Neural crest cell (in vitro differentiated cells): ENCODE results near the gene MBTPS1. TPM values are rescaled to one million over a fixed set of nuclear protein-coding genes. Genes with fewer than 3 reads are reported as not detected.
"Not testable (repeated sequence)": the region's sequence is repeated elsewhere in the genome, so short reads cannot be mapped to it uniquely, and the experiment has no call there.

Experiments used
- DNase-seq: peaks from one replicate; pipeline ENCODE4 v3.0.0; 2021; ENCODE audit warnings: low read depth, mixed read lengths, low spot score
- H3K27ac Mint-ChIP-seq: one replicate; pipeline ENCODE4 v1.8.0; 2021; ENCODE audit warnings: mild to moderate bottlenecking, mixed read lengths; ENCODE audit not compliant: unreplicated experiment
- H3K27me3 Mint-ChIP-seq: 2 replicates; pipeline ENCODE4 v1.8.0; 2021; ENCODE audit warnings: low read depth, mild to moderate bottlenecking, mixed read lengths
- H3K36me3 Mint-ChIP-seq: 2 replicates; pipeline ENCODE4 v1.8.0; 2021; ENCODE audit warnings: low read depth, mild to moderate bottlenecking, mixed read lengths
- H3K4me1 Mint-ChIP-seq: 2 replicates; pipeline ENCODE4 v1.8.0; 2021; ENCODE audit warnings: mixed read lengths
- H3K4me3 Mint-ChIP-seq: one replicate; pipeline ENCODE4 v1.8.0; 2021; ENCODE audit warnings: mild to moderate bottlenecking, mixed read lengths
- H3K9me3 Mint-ChIP-seq: 2 replicates; pipeline ENCODE4 v1.8.0; 2021; ENCODE audit warnings: mixed read lengths
- CTCF ChIP-seq: fragments of 200-600 bp; sonication (generic); conservative IDR thresholded peaks from 2 replicates; pipeline ENCODE4 v1.5.0; 2021; ENCODE audit warnings: antibody characterized with exemption, mild to moderate bottlenecking
- total RNA-seq: library from RNA; stranded (reverse); gene quantifications from 2 replicates; pipeline ENCODE4 v1.2.1, GENCODE V29; 2021

The MBTPS1 gene
- total RNA-seq, 1 donor from 2014 or later = 59.0 TPM

GRCh38 chr16:84120023-84120422 is 3.3 kb upstream of the MBTPS1 start:
- Mint-ChIP-seq H3K36me3 (peaks cover 7% of the 10 kb centered on the region), H3K4me1 (peaks cover 24% of the 10 kb centered on the region), H3K4me3 (peak overlapping the region; percentile 46), H3K27ac (no peak overlapping the region), H3K27me3 (no peaks in the 10 kb centered on the region), H3K9me3 (no peaks in the 10 kb centered on the region)
- no peak for TF ChIP-seq CTCF
- DNase-seq = no peak

- no peaks in the 10 kb centered on the region for H3K27me3 Mint-ChIP-seq
- H3K36me3 Mint-ChIP-seq = peaks cover 7% of the 10 kb centered on the region
- H3K9me3 Mint-ChIP-seq = no peaks in the 10 kb centered on the region
- TF ChIP-seq CTCF = no peak
- H3K27ac Mint-ChIP-seq = peak overlapping the region; percentile 19
- no peak for DNase-seq
- peak overlapping the region; percentile 84 for H3K4me3 Mint-ChIP-seq
- H3K4me1 Mint-ChIP-seq = peaks cover 25% of the 10 kb centered on the region
These were observed 2.6 kb upstream of the MBTPS1 start for GRCh38 chr16:84119368-84119767.

- H3K4me3 Mint-ChIP-seq = peak overlapping the region; percentile 84
- DNase-seq, H3K27me3 Mint-ChIP-seq, H3K27ac Mint-ChIP-seq, H3K36me3 Mint-ChIP-seq, H3K9me3 Mint-ChIP-seq: not testable (repeated sequence)
- peaks cover 25% of the 10 kb centered on the region for H3K4me1 Mint-ChIP-seq
These were observed 1.6 kb upstream of the MBTPS1 start for GRCh38 chr16:84118315-84118714.

GRCh38 chr16:84117494-84117843 is 727 bp upstream of the MBTPS1 start:
- H3K4me1 Mint-ChIP-seq = peaks cover 25% of the 10 kb centered on the region
- no peaks in the 10 kb centered on the region for H3K9me3 Mint-ChIP-seq
- no peak for DNase-seq
- peaks cover 4% of the 10 kb centered on the region for H3K36me3 Mint-ChIP-seq
- no peaks in the 10 kb centered on the region for H3K27me3 Mint-ChIP-seq
- TF ChIP-seq CTCF = no peak
- H3K4me3 Mint-ChIP-seq = peak overlapping the region; percentile 95
- peak overlapping the region; percentile 96 for H3K27ac Mint-ChIP-seq

GRCh38 chr16:84115919-84116719 is 623 bp downstream of the MBTPS1 start:
- H3K36me3 Mint-ChIP-seq = no peaks in the 10 kb centered on the region
- H3K4me1 Mint-ChIP-seq = peaks cover 25% of the 10 kb centered on the region
- DNase-seq = no peak
- H3K9me3 Mint-ChIP-seq = no peaks in the 10 kb centered on the region
- H3K27me3 Mint-ChIP-seq = no peaks in the 10 kb centered on the region
- H3K4me3 Mint-ChIP-seq = peak overlapping the region; percentile 95
- peak; percentile 58 for TF ChIP-seq CTCF
- H3K27ac Mint-ChIP-seq = peak overlapping the region; percentile 94

- not testable (repeated sequence) for H3K27ac Mint-ChIP-seq, H3K36me3 Mint-ChIP-seq, H3K9me3 Mint-ChIP-seq, DNase-seq, H3K27me3 Mint-ChIP-seq, H3K4me3 Mint-ChIP-seq
- H3K4me1 Mint-ChIP-seq = peaks cover 20% of the 10 kb centered on the region
These were observed 4.8 kb downstream of the MBTPS1 start for GRCh38 chr16:84111949-84112348.
